Endodermal cell (in vitro differentiated cells): Measurements from ENCODE around the gene ZSWIM3. TPM values are rescaled to one million over a fixed set of nuclear protein-coding genes. Genes with fewer than 3 reads are reported as not detected.
A peak's percentile ranks its signal among the peaks of the same experiment; 100 is the strongest.

Experiments
- DNase-seq: peaks from one replicate; pipeline ENCODE4 v3.0.0-alpha.2; 2017
- H3K27ac ChIP-seq: 2 replicates; pipeline ENCODE4 v1.5.1; 2013; ENCODE audit warnings: mild to moderate bottlenecking, low read depth, low read length, moderate library complexity
- H3K27me3 ChIP-seq: 2 replicates; pipeline ENCODE4 v1.6.1; 2013; ENCODE audit warnings: mild to moderate bottlenecking, low read length, moderate library complexity; ENCODE audit not compliant: insufficient read depth, control insufficient read depth, poor library complexity, severe bottlenecking
- H3K36me3 ChIP-seq: 2 replicates; pipeline ENCODE4 v1.7.0; 2013; ENCODE audit warnings: mild to moderate bottlenecking, low read length, moderate library complexity; ENCODE audit not compliant: control insufficient read depth, insufficient read depth
- H3K4me1 ChIP-seq: one replicate; pipeline ENCODE4 v1.7.0; 2013; ENCODE audit warnings: low read length; ENCODE audit not compliant: control insufficient read depth, insufficient read depth
- H3K4me3 ChIP-seq: 2 replicates; pipeline ENCODE4 v1.5.1; 2013; ENCODE audit warnings: mild to moderate bottlenecking, low read length, moderate library complexity
- H3K9ac ChIP-seq: 2 replicates; pipeline ENCODE4 v1.6.1; 2013; ENCODE audit warnings: mild to moderate bottlenecking, low read length, moderate library complexity; ENCODE audit not compliant: poor library complexity, severe bottlenecking; ENCODE audit errors: extremely low read depth
- H3K9me3 ChIP-seq: 2 replicates; pipeline ENCODE4 v1.6.1; 2013; ENCODE audit warnings: mild to moderate bottlenecking, low read length, moderate library complexity; ENCODE audit not compliant: control insufficient read depth
- H3K27ac Mint-ChIP-seq: 2 replicates; pipeline ENCODE4 v1.8.0; 2020; ENCODE audit warnings: mixed read lengths
- H3K27me3 Mint-ChIP-seq: 2 replicates; pipeline ENCODE4 v1.8.0; 2021; ENCODE audit warnings: mild to moderate bottlenecking, mixed read lengths; ENCODE audit not compliant: insufficient read depth
- H3K36me3 Mint-ChIP-seq: 2 replicates; pipeline ENCODE4 v1.8.0; 2020; ENCODE audit warnings: low read depth, mixed read lengths
- H3K4me1 Mint-ChIP-seq: 2 replicates; pipeline ENCODE4 v1.8.0; 2020; ENCODE audit warnings: mixed read lengths
- H3K4me3 Mint-ChIP-seq: 2 replicates; pipeline ENCODE4 v1.8.0; 2020; ENCODE audit warnings: mild to moderate bottlenecking, moderate library complexity, mixed read lengths
- H3K9me3 Mint-ChIP-seq: 2 replicates; pipeline ENCODE4 v1.8.0; 2020; ENCODE audit warnings: mild to moderate bottlenecking, mixed read lengths
- CTCF ChIP-seq: fragments of 200-600 bp; sonication (generic); conservative IDR thresholded peaks from 2 replicates; pipeline ENCODE4 v1.5.0; 2021; ENCODE audit warnings: antibody characterized with exemption, mild to moderate bottlenecking
- WGBS, 2 experiments: methylation state at CpG; one replicate each; pipeline versions ENCODE4 v1.1.5 to v1.1.7; 2013; ENCODE audit warnings: missing lambda C conversion rate in 2 of 2, mixed read lengths in 1 of 2; ENCODE audit not compliant: insufficient coverage in 1 of 2, insufficient read length in 1 of 2; 5-methylcytosine and 5-hydroxymethylcytosine counted together
- total RNA-seq, 2 donors: library from RNA; stranded (reverse); fragmentation: NEBNext Ultra II Directional in 1 of 2; extraction: Animal tissue kit (Norgen Biotek cat#: 25700) in 1 of 2; gene quantifications; 2 replicates in 1 of 2; 3 replicates in 1 of 2; pipeline ENCODE4 v1.2.1, GENCODE V29; 2021

Gene ZSWIM3
- total RNA-seq, 2 donors from 2014 or later = 2.1 to 4.6 TPM

- no peak overlapping the region for H3K4me3 ChIP-seq
- peak overlapping the region; percentile 30 for H3K27ac Mint-ChIP-seq
- H3K27ac ChIP-seq = no peak overlapping the region
- no peaks in the 10 kb centered on the region for H3K27me3 ChIP-seq
- peaks cover 10% of the 10 kb centered on the region for H3K27me3 Mint-ChIP-seq
- peaks cover 4% of the 10 kb centered on the region for H3K4me1 ChIP-seq
- no peak overlapping the region for H3K4me3 Mint-ChIP-seq
- H3K4me1 Mint-ChIP-seq = peaks cover 15% of the 10 kb centered on the region
- 81 to 93% methylated on average over 3 to 9 of the region's 9 CpGs for WGBS, 2 experiments
- no peak for DNase-seq
- no peaks in the 10 kb centered on the region for H3K9me3 ChIP-seq
- TF ChIP-seq CTCF = no peak
- H3K9me3 Mint-ChIP-seq = no peaks in the 10 kb centered on the region
- no peaks in the 10 kb centered on the region for H3K36me3 ChIP-seq
- H3K36me3 Mint-ChIP-seq = no peaks in the 10 kb centered on the region
- no peak overlapping the region for H3K9ac ChIP-seq
Measured at GRCh38 chr20:45925821-45926506, 68.5 kb downstream of the ZSWIM3 start.

GRCh38 chr20:45926731-45927070 is 69.3 kb downstream of the ZSWIM3 start:
- H3K27me3 Mint-ChIP-seq = peaks cover 3% of the 10 kb centered on the region
- H3K9me3 Mint-ChIP-seq = no peaks in the 10 kb centered on the region
- TF ChIP-seq CTCF = no peak
- peaks cover 15% of the 10 kb centered on the region for H3K4me1 Mint-ChIP-seq
- no peaks in the 10 kb centered on the region for H3K36me3 Mint-ChIP-seq
- no peaks in the 10 kb centered on the region for H3K27me3 ChIP-seq
- no peak for DNase-seq
- H3K4me3 ChIP-seq = no peak overlapping the region
- no peak overlapping the region for H3K27ac Mint-ChIP-seq
- peaks cover 4% of the 10 kb centered on the region for H3K4me1 ChIP-seq
- no peaks in the 10 kb centered on the region for H3K9me3 ChIP-seq
- no peak overlapping the region for H3K9ac ChIP-seq
- H3K4me3 Mint-ChIP-seq = no peak overlapping the region
- no peaks in the 10 kb centered on the region for H3K36me3 ChIP-seq
- 90 to 100% methylated on average over 1 to 2 of the region's 2 CpGs for WGBS, 2 experiments
- no peak overlapping the region for H3K27ac ChIP-seq

GRCh38 chr20:45927071-45927878 is 69.9 kb downstream of the ZSWIM3 start:
- Mint-ChIP-seq H3K4me3 (no peak overlapping the region), H3K4me1 (peaks cover 17% of the 10 kb centered on the region), H3K36me3 (no peaks in the 10 kb centered on the region), H3K27me3 (no peaks in the 10 kb centered on the region), H3K9me3 (no peaks in the 10 kb centered on the region), H3K27ac (no peak overlapping the region)
- WGBS, 2 experiments = 93 to 98% methylated on average over 12 to 14 of the region's 14 CpGs
- H3K9ac ChIP-seq = no peak overlapping the region
- no peak overlapping the region for H3K27ac ChIP-seq
- no peaks in the 10 kb centered on the region for H3K9me3 ChIP-seq
- H3K4me1 ChIP-seq = peaks cover 4% of the 10 kb centered on the region
- TF ChIP-seq CTCF = no peak
- no peaks in the 10 kb centered on the region for H3K36me3 ChIP-seq
- DNase-seq = no peak
- H3K27me3 ChIP-seq = no peaks in the 10 kb centered on the region
- H3K4me3 ChIP-seq = no peak overlapping the region

Other genes starting within 250 kb of the ZSWIM3 start
- not detected for gene WFDC10A, start 227.9 kb upstream of the ZSWIM3 start, total RNA-seq
- not detected for gene WFDC9, start 226.3 kb upstream of the ZSWIM3 start, total RNA-seq
- gene WFDC11, start 187.4 kb upstream of the ZSWIM3 start, total RNA-seq = not detected
- gene WFDC13, start 155.6 kb upstream of the ZSWIM3 start, total RNA-seq = not detected
- gene WFDC10B, start 152.6 kb upstream of the ZSWIM3 start, total RNA-seq = not detected
- not detected for gene SPINT4, start 135.3 kb upstream of the ZSWIM3 start, total RNA-seq
- gene WFDC3, start 65.7 kb upstream of the ZSWIM3 start, total RNA-seq = under 1 TPM in 1 of 2 donors, not detected in 1; 0.66 TPM
- gene DNTTIP1, start 65.7 kb upstream of the ZSWIM3 start, total RNA-seq = 10 to 100 TPM; 31.5 to 36.1 TPM
- gene UBE2C, start 45.0 kb upstream of the ZSWIM3 start, total RNA-seq = 100 to 1,000 TPM; 139 to 216 TPM
- gene TNNC2, start 30.3 kb upstream of the ZSWIM3 start, total RNA-seq = under 1 TPM in 1 of 2 donors, not detected in 1; 0.51 TPM
- 10 to 100 TPM; 18.0 to 18.8 TPM for gene SNX21, start 23.8 kb upstream of the ZSWIM3 start, total RNA-seq
- gene ACOT8, start 222 bp upstream of the ZSWIM3 start, total RNA-seq = 10 to 100 TPM; 24.3 to 27.9 TPM
- gene ZSWIM1, start 23.6 kb downstream of the ZSWIM3 start, total RNA-seq = 10 to 100 TPM; 11.6 to 12.5 TPM
- gene SPATA25, start 30.0 kb downstream of the ZSWIM3 start, total RNA-seq = 1 to 10 TPM; 2.2 to 2.6 TPM
- gene NEURL2, start 33.6 kb downstream of the ZSWIM3 start, total RNA-seq = 1 to 10 TPM; 4.4 to 6.4 TPM
- gene CTSA, start 33.7 kb downstream of the ZSWIM3 start, total RNA-seq = 10 to 100 TPM; 70.7 to 84.8 TPM
- gene PLTP, start 54.5 kb downstream of the ZSWIM3 start, total RNA-seq = 100 to 1,000 TPM in 1 of 2 donors, 10 to 100 TPM in 1; 92.1 to 123 TPM
- gene PCIF1, start 77.1 kb downstream of the ZSWIM3 start, total RNA-seq = 10 to 100 TPM; 22.0 to 34.5 TPM
- gene ZNF335, start 114.6 kb downstream of the ZSWIM3 start, total RNA-seq = 10 to 100 TPM; 18.3 to 21.0 TPM
- under 1 TPM; 0.15 to 0.29 TPM for gene MMP9, start 151.3 kb downstream of the ZSWIM3 start, total RNA-seq
- gene SLC12A5, start 171.6 kb downstream of the ZSWIM3 start, total RNA-seq = 10 to 100 TPM in 1 of 2 donors, 1 to 10 TPM in 1; 5.7 to 10.2 TPM
- 10 to 100 TPM; 19.3 to 28.7 TPM for gene NCOA5, start 232.3 kb downstream of the ZSWIM3 start, total RNA-seq